K562 (cell line): ENCODE measurements around the gene RPP21. TPM values are rescaled to one million over a fixed set of nuclear protein-coding genes. Genes with fewer than 3 reads are reported as not detected.

Experiments
- ATAC-seq: fragments of 200-7000 bp; cut with Tn5 transposase; 3 replicates; pipeline ENCODE4 v1.9.1; 2020; ENCODE audit warnings: moderate library complexity
- BruUV-seq: library from RNA; stranded (reverse); fragments of 400-500 nt; replicated peaks from 2 replicates; lab custom pipeline; 2021; lab: Mats Ljungman, UMichigan
- CTCF ChIA-PET: fragments of 300-600 bp; formaldehyde crosslinking; extraction: SDS; loops from one replicate; lab custom pipeline; 2021; ENCODE audit warnings: low intra/inter-chr PET ratio; lab: Yijun Ruan, JAX
- POLR2A ChIA-PET: fragments of 300-600, 350-650 bp; sonication (Branson Sonifier 250); formaldehyde crosslinking; extraction: SDS; loops from one replicate; lab custom pipeline; 2021; ENCODE audit warnings: antibody characterized with exemption, inconsistent platforms; lab: Yijun Ruan, JAX
- DNase-seq, 4 experiments: peaks; one replicate each; pipeline versions ENCODE4 v3.0.0 to v3.0.0-alpha.2; 2011 to 2018; ENCODE audit warnings: low spot score in 3 of 4, mixed read lengths in 3 of 4; ENCODE audit errors: extremely low read depth in 1 of 4
- FAIRE-seq: peaks from 2 replicates; lab custom pipeline; 2011; peaks lifted over from hg19 to GRCh38; lab: Jason Lieb, UNC
- H2AFZ ChIP-seq: 2 replicates; pipeline ENCODE4 v1.6.0; 2011; ENCODE audit warnings: low read depth, low read length, control low read depth, inconsistent platforms
- H3K27ac ChIP-seq: fragments of 200-600 bp; 3 replicates; pipeline ENCODE4 v1.8.0; 2011; ENCODE audit warnings: low read depth, mild to moderate bottlenecking, control low read depth, inconsistent platforms, low read length, moderate library complexity, mixed read lengths; ENCODE audit errors: extremely low read depth
- H3K27me3 ChIP-seq, 2 experiments: fragments of 300-600 bp in 1 of 2; 2 replicates in 1 of 2; 3 replicates in 1 of 2; pipeline versions ENCODE4 v1.6.0 to v1.8.0; 2011; ENCODE audit warnings: inconsistent platforms in 2 of 2, low read length in 2 of 2, mild to moderate bottlenecking in 1 of 2, mixed read lengths in 1 of 2, moderate library complexity in 1 of 2; ENCODE audit not compliant: control insufficient read depth in 2 of 2, insufficient read depth in 2 of 2
- H3K36me3 ChIP-seq: fragments of 300-600 bp; 3 replicates; pipeline ENCODE4 v1.8.0; 2011; ENCODE audit warnings: mild to moderate bottlenecking, low read length, inconsistent platforms; ENCODE audit not compliant: control insufficient read depth, insufficient read depth
- H3K4me1 ChIP-seq, 2 experiments: fragments of 200-600 bp in 1 of 2; replicated peaks in 1 of 2; 2 replicates in 1 of 2; 3 replicates in 1 of 2; pipeline versions ENCODE4 v1.5.1 to v1.8.0; 2011; ENCODE audit warnings: inconsistent platforms in 2 of 2, low read length in 2 of 2, mild to moderate bottlenecking in 1 of 2, mixed read lengths in 1 of 2, moderate library complexity in 1 of 2; ENCODE audit not compliant: control insufficient read depth in 2 of 2, insufficient read depth in 2 of 2
- H3K4me2 ChIP-seq: 2 replicates; pipeline ENCODE4 v1.6.1; 2011; ENCODE audit warnings: low read length, control low read depth, inconsistent platforms, mixed read lengths; ENCODE audit not compliant: insufficient read depth
- H3K4me3 ChIP-seq: fragments of 200-600 bp; sonication (generic), shearing (Covaris generic); 2 replicates; pipeline ENCODE4 v1.5.1; 2016; ENCODE audit warnings: control low read depth, inconsistent platforms
- H3K79me2 ChIP-seq: fragments of 200-600 bp; 3 replicates; pipeline ENCODE4 v1.8.0; 2011; ENCODE audit warnings: low read length, inconsistent platforms; ENCODE audit not compliant: control insufficient read depth, insufficient read depth
- H3K9ac ChIP-seq, 2 experiments: 2 replicates each; pipeline versions ENCODE4 v1.6.0 to v1.6.1; 2011; ENCODE audit warnings: low read depth in 2 of 2, low read length in 2 of 2, control low read depth in 1 of 2, inconsistent platforms in 1 of 2, mild to moderate bottlenecking in 1 of 2, mixed read lengths in 1 of 2; ENCODE audit not compliant: insufficient read depth in 1 of 2
- H3K9me1 ChIP-seq: one replicate; pipeline ENCODE4 v1.6.0; 2011; ENCODE audit warnings: inconsistent platforms, mild to moderate bottlenecking, low read length, moderate library complexity; ENCODE audit not compliant: control insufficient read depth, insufficient read depth
- H3K9me3 ChIP-seq: replicated peaks from 2 replicates; pipeline ENCODE4 v1.5.1; 2011; ENCODE audit warnings: low read depth, low read length, inconsistent platforms; ENCODE audit not compliant: control insufficient read depth, insufficient read depth
- H4K20me1 ChIP-seq: replicated peaks from 2 replicates; pipeline ENCODE4 v1.6.1; 2011; ENCODE audit warnings: low read length, inconsistent platforms, mixed read lengths; ENCODE audit not compliant: control insufficient read depth, insufficient read depth
- FOXJ2 ChIP-seq: fragments of 200-800 bp; sonication (Bioruptor generic); IDR thresholded peaks from 2 replicates; pipeline ENCODE4 v1.6.1; 2016; ENCODE audit warnings: missing genetic modification characterization, missing compliant biosample characterization
- GATA2 ChIP-seq: sonication (generic); formaldehyde crosslinking; IDR thresholded peaks from 2 replicates; pipeline ENCODE4 v1.4.0; 2020; ENCODE audit warnings: mild to moderate bottlenecking, missing genetic modification reagents
- HMG20A ChIP-seq: fragments of 450-650 bp; formaldehyde crosslinking; conservative IDR thresholded peaks from 2 replicates; pipeline ENCODE4 v1.4.0; 2020; ENCODE audit warnings: mild to moderate bottlenecking, mixed read lengths
- KAT8 ChIP-seq: fragments of 450-650 bp; IDR thresholded peaks from 2 replicates; pipeline ENCODE4 v1.6.1; 2016; ENCODE audit warnings: low read depth, mild to moderate bottlenecking
- MTA1 ChIP-seq: fragments of 450-650 bp; IDR thresholded peaks from 2 replicates; pipeline ENCODE4 v1.6.1; 2017; ENCODE audit warnings: borderline replicate concordance
- NR1H2 ChIP-seq: sonication (generic); formaldehyde crosslinking; IDR thresholded peaks from 2 replicates; pipeline ENCODE4 v1.4.0; 2020; ENCODE audit warnings: mild to moderate bottlenecking, missing genetic modification reagents
- PRPF4 ChIP-seq: fragments of 200-400 bp; formaldehyde crosslinking; IDR thresholded peaks from one replicate; pipeline ENCODE4 v1.6.1; 2017; ENCODE audit warnings: low read length, low read depth, mild to moderate bottlenecking; ENCODE audit not compliant: insufficient read depth, poor library complexity, severe bottlenecking
- STAT6 ChIP-seq: sonication (generic); formaldehyde crosslinking; IDR thresholded peaks from 2 replicates; pipeline ENCODE4 v1.8.1; 2023; ENCODE audit warnings: mild to moderate bottlenecking, missing genetic modification reagents
- TGIF2 ChIP-seq: sonication (generic); formaldehyde crosslinking; IDR thresholded peaks from 2 replicates; pipeline ENCODE4 v1.8.1; 2022; ENCODE audit warnings: mild to moderate bottlenecking, missing genetic modification reagents, moderate library complexity
- XRCC5 ChIP-seq: fragments of 200-400 bp; formaldehyde crosslinking; IDR thresholded peaks from 2 replicates; pipeline ENCODE4 v1.6.1; 2017; ENCODE audit warnings: low read depth, mild to moderate bottlenecking, low read length
- ZNF146 ChIP-seq: IDR thresholded peaks from one replicate; pipeline ENCODE4 v1.6.1; 2018; ENCODE audit warnings: missing compliant biosample characterization; ENCODE audit not compliant: unreplicated experiment
- ZNF175 ChIP-seq: fragments of 200-800 bp; sonication (Bioruptor generic); IDR thresholded peaks from 2 replicates; pipeline ENCODE4 v1.6.1; 2016; ENCODE audit warnings: low read depth, mild to moderate bottlenecking, missing genetic modification characterization, missing compliant biosample characterization
- ZNF583 ChIP-seq: fragments of 250-450 bp; sonication (Bioruptor Pico); IDR thresholded peaks from 2 replicates; pipeline ENCODE4 v1.4.0; 2020
- WGBS: fragments of 100-300 bp; shearing (Covaris generic); methylation state at CpG from one replicate; pipeline ENCODE4 v1.1.6; 2016; ENCODE audit warnings: low coverage, mixed read lengths; ENCODE audit not compliant: insufficient coverage; ENCODE audit errors: missing lambda C conversion rate; 5-methylcytosine and 5-hydroxymethylcytosine counted together
- in situ Hi-C: fragments of 300-500 bp; cut with MboI; formaldehyde crosslinking; loops from 4 replicates; pipeline ENCODE4 v1.15.0; 2018; ENCODE audit warnings: inconsistent platforms, mixed read lengths
- intact Hi-C: fragments of 100-400 bp; cut with micrococcal nuclease; formaldehyde crosslinking; loops from 2 replicates; pipeline ENCODE4 v1.14.2; 2022
- polyA plus RNA-seq, 8 experiments: library from polyadenylated mRNA; depleted of rRNA in 4 of 8; stranded (reverse) in 5 of 8; unstranded in 3 of 8; fragments of >200 nt; fragmentation: Nextera tagmentation in 2 of 8; fragmentation: Illumina TruSeq in 1 of 8; extraction: Ambion mirVana in 2 of 8; extraction: Trizol in 1 of 8; gene quantifications; 2 replicates each; pipeline versions ENCODE4 v1.2.1 to v1.2.3, GENCODE V29; 2011 to 2014; ENCODE audit warnings: inconsistent platforms in 1 of 8, missing spikeins in 1 of 8
- total RNA-seq, 7 experiments: library from RNA; depleted of rRNA in 6 of 7; stranded (reverse); fragments of >200 nt in 6 of 7; fragmentation: Illumina TruSeq in 2 of 7; extraction: Trizol in 2 of 7; gene quantifications; 2 replicates each; pipeline versions ENCODE4 v1.2.1 to v1.2.3, GENCODE V29; 2011 to 2021; ENCODE audit warnings: low replicate concordance in 1 of 7
- TF ChIP-seq, protein P1 (sequence below): fragments of 450-650 bp; conservative IDR thresholded peaks from 2 replicates; pipeline ENCODE4 v1.6.1; 2016; ENCODE audit warnings: missing genetic modification characterization, low read depth, mild to moderate bottlenecking, control low read depth, missing compliant biosample characterization
- TF ChIP-seq, protein P2 (sequence below): fragments of 450-650 bp; formaldehyde crosslinking; IDR thresholded peaks from 2 replicates; pipeline ENCODE4 v1.4.0; 2020; ENCODE audit warnings: mild to moderate bottlenecking, mixed read lengths

Gene RPP21
- total and polyA plus RNA-seq, 9 of the 15 experiments (the other 6 are each of a cell fraction or from before 2014, with no cell fraction given), result 62.1 to 362 (median 166) TPM

GRCh38 chr6:30340589-30341054 lies 4.3 kb upstream of the RPP21 start (continued):
- TF ChIP-seq GATA2 (peak; percentile 39; the same call in 1 of the 2 replicates), TGIF2 (CRISPR knock-in tag) (no peak), XRCC5 (no peak), PRPF4 (no peak), MTA1 (peak; percentile 29; the same call in 1 of the 2 replicates)

GRCh38 chr6:30341218-30341617 lies 3.7 kb upstream of the RPP21 start:
- Histone ChIP-seq H3K27me3 (no peaks in the 10 kb centered on the region), H3K27ac (peak overlapping the region; percentile 45), H3K36me3 (peaks cover 66% of the 10 kb centered on the region), H3K9ac (no peak overlapping the region), H2AFZ (no peak overlapping the region), H3K4me3 (no peak overlapping the region), H3K79me2 (peaks cover 12% of the 10 kb centered on the region), H3K9me3 (no peaks in the 10 kb centered on the region), H3K4me1 (peaks cover 38 to 55% of the 10 kb centered on the region in 2 experiments), H4K20me1 (no peaks in the 10 kb centered on the region), H3K9me1 (no peaks in the 10 kb centered on the region), H3K4me2 (peak overlapping the region; percentile 5; the same call in 1 of the 2 replicates)
- intact Hi-C loops (loop anchor here (10.0 kb wide), 1 partner anchor 276 kb away; the partner anchor contains the start of genes POLR1H and PPP1R11), in situ Hi-C loops (no loop called here)
- 10% methylated on average over 3 of the region's 3 CpGs for WGBS
- FAIRE-seq, result no peak
- no peak for ATAC-seq
- ChIA-PET CTCF (no interaction called here), POLR2A (interaction anchor here (1.6 to 3.2 kb wide), 2 partner anchors 15 to 17 kb away, joined by 4 to 15 read pairs; partner anchors contain the start of gene TRIM39)
- peak in 2 of 4 experiments; percentile 41 to 58 for DNase-seq
- no TSS peak for BruUV-seq
- TF ChIP-seq KAT8, result no peak
- TF ChIP-seq STAT6, result no peak
- TF ChIP-seq ZNF583 (CRISPR knock-in tag), result no peak
- TF ChIP-seq TGIF2 (CRISPR knock-in tag), result no peak
- TF ChIP-seq, protein P1, sequence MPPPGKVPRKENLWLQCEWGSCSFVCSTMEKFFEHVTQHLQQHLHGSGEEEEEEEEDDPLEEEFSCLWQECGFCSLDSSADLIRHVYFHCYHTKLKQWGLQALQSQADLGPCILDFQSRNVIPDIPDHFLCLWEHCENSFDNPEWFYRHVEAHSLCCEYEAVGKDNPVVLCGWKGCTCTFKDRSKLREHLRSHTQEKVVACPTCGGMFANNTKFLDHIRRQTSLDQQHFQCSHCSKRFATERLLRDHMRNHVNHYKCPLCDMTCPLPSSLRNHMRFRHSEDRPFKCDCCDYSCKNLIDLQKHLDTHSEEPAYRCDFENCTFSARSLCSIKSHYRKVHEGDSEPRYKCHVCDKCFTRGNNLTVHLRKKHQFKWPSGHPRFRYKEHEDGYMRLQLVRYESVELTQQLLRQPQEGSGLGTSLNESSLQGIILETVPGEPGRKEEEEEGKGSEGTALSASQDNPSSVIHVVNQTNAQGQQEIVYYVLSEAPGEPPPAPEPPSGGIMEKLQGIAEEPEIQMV, result no peak
- TF ChIP-seq FOXJ2 (tag), result no peak
- no peak for TF ChIP-seq ZNF146
- TF ChIP-seq NR1H2 (CRISPR knock-in tag), result no peak
- TF ChIP-seq HMG20A (CRISPR knock-in tag), result no peak
- TF ChIP-seq, protein P2, sequence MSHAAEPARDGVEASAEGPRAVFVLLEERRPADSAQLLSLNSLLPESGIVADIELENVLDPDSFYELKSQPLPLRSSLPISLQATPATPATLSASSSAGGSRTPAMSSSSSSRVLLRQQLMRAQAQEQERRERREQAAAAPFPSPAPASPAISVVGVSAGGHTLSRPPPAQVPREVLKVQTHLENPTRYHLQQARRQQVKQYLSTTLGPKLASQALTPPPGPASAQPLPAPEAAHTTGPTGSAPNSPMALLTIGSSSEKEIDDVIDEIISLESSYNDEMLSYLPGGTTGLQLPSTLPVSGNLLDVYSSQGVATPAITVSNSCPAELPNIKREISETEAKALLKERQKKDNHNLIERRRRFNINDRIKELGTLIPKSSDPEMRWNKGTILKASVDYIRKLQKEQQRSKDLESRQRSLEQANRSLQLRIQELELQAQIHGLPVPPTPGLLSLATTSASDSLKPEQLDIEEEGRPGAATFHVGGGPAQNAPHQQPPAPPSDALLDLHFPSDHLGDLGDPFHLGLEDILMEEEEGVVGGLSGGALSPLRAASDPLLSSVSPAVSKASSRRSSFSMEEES, result no peak
- TF ChIP-seq ZNF175 (CRISPR knock-in tag), result no peak
